HUES64 (cell line): ENCODE results near the gene ATRAID.
"Not testable (repeated sequence)": the region's sequence is repeated elsewhere in the genome, so short reads cannot be mapped to it uniquely, and the experiment has no call there.

Experiments used
- H3K27ac ChIP-seq: 2 replicates; pipeline ENCODE4 v1.7.0; 2013; ENCODE audit warnings: low read depth, low read length, inconsistent platforms
- H3K27me3 ChIP-seq: 2 replicates; pipeline ENCODE4 v1.6.1; 2013; ENCODE audit warnings: mild to moderate bottlenecking, low read length; ENCODE audit not compliant: insufficient read depth
- H3K36me3 ChIP-seq: 2 replicates; pipeline ENCODE4 v1.6.1; 2013; ENCODE audit warnings: mild to moderate bottlenecking, low read length; ENCODE audit not compliant: insufficient read depth
- H3K4me1 ChIP-seq: 2 replicates; pipeline ENCODE4 v1.6.1; 2013; ENCODE audit warnings: mild to moderate bottlenecking, low read length, moderate library complexity; ENCODE audit not compliant: insufficient read depth
- H3K4me3 ChIP-seq: 2 replicates; pipeline ENCODE4 v1.5.1; 2013; ENCODE audit warnings: mild to moderate bottlenecking, low read length, moderate library complexity
- H3K9ac ChIP-seq: 2 replicates; pipeline ENCODE4 v1.6.1; 2013; ENCODE audit warnings: mild to moderate bottlenecking, low read depth, low read length
- H3K9me3 ChIP-seq: 2 replicates; pipeline ENCODE4 v1.6.1; 2013; ENCODE audit warnings: low read depth, low read length; ENCODE audit not compliant: insufficient read depth
- WGBS: fragments of 150-250, 120-280 bp; methylation state at CpG from one replicate; pipeline ENCODE4 v1.1.7; 2013; ENCODE audit warnings: missing lambda C conversion rate; 5-methylcytosine and 5-hydroxymethylcytosine counted together

Gene ATRAID

GRCh38 chr2:27178469-27178868 is 33.4 kb upstream of the ATRAID start:
- Histone ChIP-seq H3K36me3 (no peaks in the 10 kb centered on the region), H3K4me3 (no peak overlapping the region), H3K9me3 (no peaks in the 10 kb centered on the region), H3K4me1 (no peaks in the 10 kb centered on the region), H3K27me3 (peaks cover 3% of the 10 kb centered on the region; the same call in 1 of the 2 replicates), H3K27ac (no peak overlapping the region), H3K9ac (no peak overlapping the region)
- 100% methylated on average over 1 of the region's 3 CpGs for WGBS

GRCh38 chr2:27179344-27180000 is 32.4 kb upstream of the ATRAID start:
- H3K9ac ChIP-seq = no peak overlapping the region
- 76% methylated on average over 3 of the region's 3 CpGs for WGBS

GRCh38 chr2:27182346-27182745 is 29.5 kb upstream of the ATRAID start:
- H3K36me3 ChIP-seq = no peaks in the 10 kb centered on the region
- no peaks in the 10 kb centered on the region for H3K4me1 ChIP-seq
- no peak overlapping the region for H3K27ac ChIP-seq
- H3K27me3 ChIP-seq = no peaks in the 10 kb centered on the region
- H3K4me3 ChIP-seq = no peak overlapping the region
- no peaks in the 10 kb centered on the region for H3K9me3 ChIP-seq
- WGBS = 66% methylated on average over 4 of the region's 4 CpGs
- no peak overlapping the region for H3K9ac ChIP-seq

More at GRCh38 chr2:27179344-27180000, 32.4 kb upstream of the ATRAID start:
- Histone ChIP-seq H3K4me3 (no peak overlapping the region), H3K27me3 (no peaks in the 10 kb centered on the region), H3K27ac (no peak overlapping the region), H3K36me3 (no peaks in the 10 kb centered on the region), H3K9me3 (no peaks in the 10 kb centered on the region), H3K4me1 (no peaks in the 10 kb centered on the region)

- Histone ChIP-seq H3K9ac (no peak overlapping the region), H3K27me3 (no peaks in the 10 kb centered on the region), H3K36me3 (no peaks in the 10 kb centered on the region), H3K9me3 (no peaks in the 10 kb centered on the region), H3K4me1 (no peaks in the 10 kb centered on the region), H3K4me3 (no peak overlapping the region), H3K27ac (no peak overlapping the region)
- WGBS = 84% methylated on average over 4 of the region's 4 CpGs
Observed at GRCh38 chr2:27184115-27184514, 27.7 kb upstream of the ATRAID start.

GRCh38 chr2:27185331-27186026 is 26.4 kb upstream of the ATRAID start:
- 85% methylated on average over 6 of the region's 6 CpGs for WGBS

GRCh38 chr2:27186613-27187345 is 25.1 kb upstream of the ATRAID start:
- Histone ChIP-seq H3K4me1 (no peaks in the 10 kb centered on the region), H3K9me3 (no peaks in the 10 kb centered on the region), H3K36me3 (no peaks in the 10 kb centered on the region), H3K9ac (no peak overlapping the region), H3K4me3 (no peak overlapping the region), H3K27me3 (no peaks in the 10 kb centered on the region), H3K27ac (no peak overlapping the region)
- WGBS = 78% methylated on average over 6 of the region's 6 CpGs

More at GRCh38 chr2:27185331-27186026, 26.4 kb upstream of the ATRAID start:
- Histone ChIP-seq H3K27ac (no peak overlapping the region), H3K27me3 (no peaks in the 10 kb centered on the region), H3K36me3 (no peaks in the 10 kb centered on the region), H3K4me3 (no peak overlapping the region), H3K9ac (no peak overlapping the region), H3K9me3 (no peaks in the 10 kb centered on the region), H3K4me1 (no peaks in the 10 kb centered on the region)

GRCh38 chr2:27189989-27190388 is 21.9 kb upstream of the ATRAID start:
- Histone ChIP-seq H3K9ac (no peak overlapping the region), H3K4me1 (no peaks in the 10 kb centered on the region), H3K36me3 (no peaks in the 10 kb centered on the region), H3K9me3 (no peaks in the 10 kb centered on the region), H3K27ac (no peak overlapping the region), H3K4me3 (no peak overlapping the region), H3K27me3 (no peaks in the 10 kb centered on the region)
- WGBS = 94% methylated on average over 8 of the region's 8 CpGs

GRCh38 chr2:27191070-27191829 is 20.6 kb upstream of the ATRAID start:
- Histone ChIP-seq H3K9ac (no peak overlapping the region), H3K36me3 (no peaks in the 10 kb centered on the region), H3K27ac (no peak overlapping the region), H3K27me3 (no peaks in the 10 kb centered on the region), H3K9me3 (no peaks in the 10 kb centered on the region), H3K4me1 (no peaks in the 10 kb centered on the region), H3K4me3 (no peak overlapping the region)
- 67% methylated on average over 7 of the region's 8 CpGs for WGBS

- 90% methylated on average over 17 of the region's 17 CpGs for WGBS
Observed at GRCh38 chr2:27194538-27195354, 17.1 kb upstream of the ATRAID start.

GRCh38 chr2:27195799-27196198 is 16.0 kb upstream of the ATRAID start:
- H3K4me1 ChIP-seq = not testable (repeated sequence)
- H3K36me3 ChIP-seq = peaks cover 15% of the 10 kb centered on the region

More at GRCh38 chr2:27194538-27195354, 17.1 kb upstream of the ATRAID start:
- no peak overlapping the region for H3K27ac ChIP-seq
- H3K4me1 ChIP-seq = no peaks in the 10 kb centered on the region
- no peak overlapping the region for H3K4me3 ChIP-seq
- H3K9ac ChIP-seq = no peak overlapping the region
- no peaks in the 10 kb centered on the region for H3K9me3 ChIP-seq
- no peaks in the 10 kb centered on the region for H3K27me3 ChIP-seq
- peaks cover 7% of the 10 kb centered on the region for H3K36me3 ChIP-seq

More at GRCh38 chr2:27195799-27196198, 16.0 kb upstream of the ATRAID start:
- WGBS = 100% methylated on average over 1 of the region's 3 CpGs
- not testable (repeated sequence) for H3K27me3 ChIP-seq, H3K9me3 ChIP-seq, H3K27ac ChIP-seq, H3K9ac ChIP-seq, H3K4me3 ChIP-seq
